ENCODE data around the gene DBT. TPM values are rescaled to one million over a fixed set of nuclear protein-coding genes. Genes with fewer than 3 reads are reported as not detected.
A peak's percentile ranks its signal among the peaks of the same experiment; 100 is the strongest.

Gene DBT
- total and polyA plus RNA-seq, 10 of the 15 experiments (the other 5 are each of a cell fraction or from before 2014, with no cell fraction given) = 2.1 to 15.9 (median 6.9) TPM

GRCh38 chr1:100250264-100250663, 630 bp upstream of the DBT start:
- TF ChIP-seq EZH2 (IDR thresholded peaks at IDR 0.05; ENCODE audit: borderline replicate concordance, control insufficient read depth, low read depth, low read length) (no peak), SMC3 (IDR thresholded peaks at IDR 0.05; ENCODE audit: borderline replicate concordance, low read length) (no peak), TBL1XR1 (IDR thresholded peaks at IDR 0.05; ENCODE audit: low read depth, low read length) (no peak), FOS (IDR thresholded peaks at IDR 0.05; ENCODE audit: borderline replicate concordance, extremely low read depth, insufficient read length) (no peak), CHD1 (IDR thresholded peaks at IDR 0.05; ENCODE audit: low read depth, low read length) (no peak), JUNB (IDR thresholded peaks at IDR 0.05) (no peak), ATF2 (IDR thresholded peaks at IDR 0.05; ENCODE audit: low read length) (no peak), CBX3 (IDR thresholded peaks at IDR 0.05; ENCODE audit: borderline replicate concordance, low read depth) (no peak), CBFB (IDR thresholded peaks at IDR 0.05; ENCODE audit: low read depth) (no peak), NFIC (IDR thresholded peaks at IDR 0.05; ENCODE audit: low read depth, low read length) (no peak), HDAC2 (IDR thresholded peaks at IDR 0.05) (no peak), WRNIP1 (IDR thresholded peaks at IDR 0.05; ENCODE audit: borderline replicate concordance, low read depth, low read length) (no peak), DPF2 (IDR thresholded peaks at IDR 0.05) (no peak)
- TF ChIP-seq, protein P1, sequence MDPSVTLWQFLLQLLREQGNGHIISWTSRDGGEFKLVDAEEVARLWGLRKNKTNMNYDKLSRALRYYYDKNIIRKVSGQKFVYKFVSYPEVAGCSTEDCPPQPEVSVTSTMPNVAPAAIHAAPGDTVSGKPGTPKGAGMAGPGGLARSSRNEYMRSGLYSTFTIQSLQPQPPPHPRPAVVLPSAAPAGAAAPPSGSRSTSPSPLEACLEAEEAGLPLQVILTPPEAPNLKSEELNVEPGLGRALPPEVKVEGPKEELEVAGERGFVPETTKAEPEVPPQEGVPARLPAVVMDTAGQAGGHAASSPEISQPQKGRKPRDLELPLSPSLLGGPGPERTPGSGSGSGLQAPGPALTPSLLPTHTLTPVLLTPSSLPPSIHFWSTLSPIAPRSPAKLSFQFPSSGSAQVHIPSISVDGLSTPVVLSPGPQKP (IDR thresholded peaks at IDR 0.05; ENCODE audit: low read depth, low read length) = no peak
- peak overlapping the region; percentile 99 for H2AFZ ChIP-seq (ENCODE audit: control insufficient read depth, low read depth, low read length)
- H3K4me2 ChIP-seq (ENCODE audit: control insufficient read depth, insufficient read depth) = peak overlapping the region; percentile 90; the same call in 1 of the 2 replicates
- BruUV-seq (replicated peaks) = no TSS peak
- peaks cover 3% of the 10 kb centered on the region; the same call in 1 of the 2 replicates for H3K4me1 ChIP-seq (ENCODE audit: control insufficient read depth, insufficient read depth, low read length)
- CTCF ChIA-PET = interaction anchor here (0.9 to 1.9 kb wide), 4 partner anchors 16 to 141 kb away, joined by 3 to 14 read pairs (median 4); partner anchors contain the start of gene RTCA
- POLR2A ChIA-PET = interaction anchor here (0.6 to 3.5 kb wide), 4 partner anchors 10 to 201 kb away, joined by 3 to 24 read pairs (median 5); partner anchors contain the start of gene RTCA
- RAD21 ChIA-PET (ENCODE audit: unreplicated experiment) = interaction anchor here (0.6 to 1.7 kb wide), 7 partner anchors 8 to 400 kb away, joined by 3 to 14 read pairs (median 3); partner anchors contain the start of gene RTCA
- intact Hi-C loops (cut with micrococcal nuclease; ENCODE audit: unreplicated experiment) = no loop called here
- no peaks in the 10 kb centered on the region for H3K27me3 ChIP-seq (replicated peaks in 1 of 2; ENCODE audit: control insufficient read depth in 2 of 2, insufficient read depth in 2 of 2, low read length in 1 of 2)
- H3K36me3 ChIP-seq (ENCODE audit: control insufficient read depth in 2 of 2, insufficient read depth in 2 of 2, low read length in 1 of 2) = no peaks in the 10 kb centered on the region
- SMC1A ChIA-PET (ENCODE audit: uncharacterized antibody, unreplicated experiment) = interaction anchor here (0.6 to 4.3 kb wide), 7 partner anchors 15 to 209 kb away, joined by 3 to 32 read pairs (median 3); partner anchors contain the start of gene RTCA
- H3K79me2 ChIP-seq (ENCODE audit: control insufficient read depth, insufficient read depth, low read length) = peaks cover 19% of the 10 kb centered on the region
- peak overlapping the region; percentile 94 for H3K4me3 ChIP-seq
- no peaks in the 10 kb centered on the region for H4K20me1 ChIP-seq (ENCODE audit: control insufficient read depth, insufficient read depth)
- no peak for DNase-seq (ENCODE audit: low read depth, low spot score)
- in situ Hi-C loops (cut with MboI) = no loop called here
- no peaks in the 10 kb centered on the region for H3K9me3 ChIP-seq (replicated peaks; ENCODE audit: control insufficient read depth, insufficient read depth, low read length)
- H3K9ac ChIP-seq (ENCODE audit: control insufficient read depth, insufficient read depth, low read length) = no peak overlapping the region
- FAIRE-seq = no peak
- WGBS (ENCODE audit: insufficient coverage, insufficient replicate concordance, low lambda C conversion rate, missing lambda C conversion rate) = 9% methylated on average over 1 of the region's 1 CpG
- no peak for ATAC-seq
- H3K27ac ChIP-seq (ENCODE audit: control insufficient read depth, insufficient read depth) = no peak overlapping the region
